ENCODE data around the gene CYB561A3. TPM values are rescaled to one million over a fixed set of nuclear protein-coding genes. Genes with fewer than 3 reads are reported as not detected.

The CYB561A3 gene
- total and polyA plus RNA-seq, 3 experiments from 2014 or later: 53.0 to 62.1 (median 53.7) TPM

DNA sequence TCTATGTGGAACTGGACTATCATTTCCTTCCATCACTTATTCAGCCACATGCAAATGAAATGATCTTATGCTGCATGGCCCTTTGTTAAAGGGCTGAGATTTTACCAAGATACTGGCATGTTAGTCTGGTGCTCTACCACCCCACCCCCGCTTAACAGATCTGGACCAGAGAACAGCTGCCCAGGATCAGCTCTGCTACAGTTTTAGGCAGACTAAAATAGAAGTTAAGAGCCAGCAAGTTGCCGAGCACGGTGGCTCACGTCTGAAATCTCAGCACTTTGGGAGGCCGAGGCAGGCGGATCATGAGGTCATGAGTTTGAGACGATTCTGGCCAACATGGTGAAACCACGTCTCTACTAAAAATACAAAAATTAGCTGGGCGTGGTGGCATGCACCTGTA, 33.3 kb downstream of the CYB561A3 start:
- Histone ChIP-seq H3K27me3 (ENCODE audit: insufficient read depth, low read length, poor library complexity, severe bottlenecking) (no peaks in the 10 kb centered on the region), H3K4me1 (ENCODE audit: insufficient read depth, low read length) (peaks cover 21% of the 10 kb centered on the region), H3K27ac (ENCODE audit: low read depth, low read length) (no peak overlapping the region), H3K36me3 (ENCODE audit: insufficient read depth, low read length) (peaks cover 52% of the 10 kb centered on the region), H3K9me3 (ENCODE audit: low read length) (no peaks in the 10 kb centered on the region), H3K4me3 (ENCODE audit: low read length) (no peak overlapping the region)
- Mint-ChIP-seq H3K9me3 (no peaks in the 10 kb centered on the region), H3K4me1 (peaks cover 46 to 58% (median 57%) of the 10 kb centered on the region in 3 donors), H3K27me3 (peaks cover 0 to under 1% of the 10 kb centered on the region in 2 donors), H3K27ac (peak overlapping the region in 3 of 8 donors; percentile 2 to 61 (median 43)), H3K36me3 (peaks cover 10 to 85% (median 28%) of the 10 kb centered on the region in 3 donors), H3K4me3 (peak overlapping the region in 1 of 7 donors; percentile 71)
- DNase-seq: no peak
- ChIA-PET CTCF (interaction anchor here (1.9 kb wide), 1 partner anchor 8 kb away, joined by 5 read pairs; no protein-coding TSS in a partner anchor), POLR2A (no interaction called here)

- Histone ChIP-seq H3K4me1 (ENCODE audit: insufficient read depth, low read length) (peaks cover 20% of the 10 kb centered on the region), H3K27me3 (ENCODE audit: insufficient read depth, low read length, poor library complexity, severe bottlenecking) (no peaks in the 10 kb centered on the region), H3K9me3 (ENCODE audit: low read length) (no peaks in the 10 kb centered on the region), H3K36me3 (ENCODE audit: insufficient read depth, low read length) (peaks cover 58% of the 10 kb centered on the region), H3K27ac (ENCODE audit: low read depth, low read length) (no peak overlapping the region), H3K4me3 (ENCODE audit: low read length) (no peak overlapping the region)
- no peaks in the 10 kb centered on the region for H3K9me3 Mint-ChIP-seq
- no peak for DNase-seq
- ChIA-PET POLR2A (interaction anchor here (0.5 kb wide), 1 partner anchor 104 kb away, joined by 4 read pairs; no protein-coding TSS in a partner anchor), CTCF (interaction anchor here (1.0 to 1.9 kb wide), 2 partner anchors 8 to 108 kb away, joined by 3 to 5 read pairs; no protein-coding TSS in a partner anchor)
- no peak overlapping the region for H3K4me3 Mint-ChIP-seq
- peaks cover 44 to 53% (median 53%) of the 10 kb centered on the region in 3 donors for H3K4me1 Mint-ChIP-seq
- no peaks in the 10 kb centered on the region for H3K27me3 Mint-ChIP-seq
- peak overlapping the region in 3 of 8 donors; percentile 19 to 35 (median 32) for H3K27ac Mint-ChIP-seq
- peaks cover 13 to 86% (median 31%) of the 10 kb centered on the region in 3 donors for H3K36me3 Mint-ChIP-seq
Observed at GRCh38 chr11:61327669-61328071, 34.0 kb downstream of the CYB561A3 start.

DNA sequence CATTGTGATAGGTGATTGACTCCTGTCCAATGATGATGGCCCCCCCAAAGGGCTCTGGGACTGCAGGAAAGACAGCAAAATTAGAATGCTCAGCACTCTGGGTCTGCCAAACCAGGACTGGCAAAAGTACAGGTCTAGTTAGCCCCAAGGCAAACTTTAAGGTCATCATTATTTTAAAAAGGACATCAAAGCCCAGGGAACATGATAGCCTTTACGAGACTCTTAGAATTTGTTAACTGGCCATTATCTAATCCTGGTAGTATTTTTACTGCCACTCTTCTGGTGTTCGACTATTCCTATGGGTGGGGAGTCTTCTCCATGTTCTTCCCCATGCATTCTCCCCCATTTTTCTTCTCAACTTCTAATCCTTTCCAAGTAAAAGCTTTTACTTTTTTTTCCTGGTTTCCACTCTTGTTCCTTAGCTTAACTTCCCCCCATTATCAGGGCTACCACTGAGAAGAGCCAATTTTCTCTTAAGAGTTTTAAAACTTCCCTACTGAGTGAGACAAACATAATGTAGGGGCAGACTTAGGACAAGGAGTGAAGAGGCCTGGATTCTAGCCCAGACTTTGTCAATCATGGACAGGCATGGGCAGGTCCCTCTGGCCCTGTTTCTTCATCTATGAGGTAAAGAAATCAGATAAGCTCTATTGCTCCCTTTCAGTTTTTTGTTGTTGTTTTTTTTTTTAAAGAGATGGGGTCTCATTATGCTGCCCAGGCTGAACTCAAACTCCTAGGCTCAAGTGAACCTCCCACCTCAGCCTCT, 35.9 kb downstream of the CYB561A3 start:
- no peak overlapping the region for H3K27ac Mint-ChIP-seq
- Histone ChIP-seq H3K27me3 (ENCODE audit: insufficient read depth, low read length, poor library complexity, severe bottlenecking) (no peaks in the 10 kb centered on the region), H3K4me3 (ENCODE audit: low read length) (no peak overlapping the region), H3K27ac (ENCODE audit: low read depth, low read length) (no peak overlapping the region), H3K4me1 (ENCODE audit: insufficient read depth, low read length) (peaks cover 3% of the 10 kb centered on the region), H3K9me3 (ENCODE audit: low read length) (no peaks in the 10 kb centered on the region), H3K36me3 (ENCODE audit: insufficient read depth, low read length) (peaks cover 76% of the 10 kb centered on the region)
- peaks cover 27 to 35% (median 34%) of the 10 kb centered on the region in 3 donors for H3K4me1 Mint-ChIP-seq
- DNase-seq: no peak
- H3K4me3 Mint-ChIP-seq: no peak overlapping the region
- peaks cover 23 to 88% (median 38%) of the 10 kb centered on the region in 3 donors for H3K36me3 Mint-ChIP-seq
- ChIA-PET POLR2A (no interaction called here), CTCF (interaction anchor here (2.9 kb wide), 1 partner anchor 10 kb away, joined by 12 read pairs; no protein-coding TSS in a partner anchor)
- H3K9me3 Mint-ChIP-seq: no peaks in the 10 kb centered on the region
- H3K27me3 Mint-ChIP-seq: no peaks in the 10 kb centered on the region

DNA sequence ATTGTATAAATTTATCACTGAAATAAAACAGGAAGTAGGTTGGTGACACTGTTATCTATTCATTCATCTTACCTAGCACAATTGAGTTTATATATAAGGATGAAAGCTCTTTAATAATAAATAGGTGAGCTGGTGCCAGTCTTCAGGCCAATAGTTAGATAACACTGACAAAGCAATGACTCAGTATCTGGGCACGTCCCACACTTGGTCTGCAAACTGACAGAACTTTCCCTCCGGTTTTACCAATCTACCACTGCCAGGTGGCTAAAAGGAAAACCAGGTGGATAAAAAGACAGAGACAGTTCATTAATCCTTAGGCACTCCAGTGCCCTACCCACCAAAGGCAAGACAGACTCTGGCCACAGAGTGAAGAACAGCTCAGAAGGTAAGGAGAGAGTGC, 46.4 kb downstream of the CYB561A3 start:
- Histone ChIP-seq H3K4me1 (ENCODE audit: insufficient read depth, low read length) (no peaks in the 10 kb centered on the region), H3K36me3 (ENCODE audit: insufficient read depth, low read length) (peaks cover 51% of the 10 kb centered on the region), H3K27ac (ENCODE audit: low read depth, low read length) (no peak overlapping the region), H3K9me3 (ENCODE audit: low read length) (no peaks in the 10 kb centered on the region), H3K27me3 (ENCODE audit: insufficient read depth, low read length, poor library complexity, severe bottlenecking) (no peaks in the 10 kb centered on the region), H3K4me3 (ENCODE audit: low read length) (no peak overlapping the region)
- ChIA-PET CTCF (interaction anchor here (0.9 kb wide), 1 partner anchor 22 kb away, joined by 3 read pairs; no protein-coding TSS in a partner anchor), POLR2A (no interaction called here)
- Mint-ChIP-seq H3K9me3 (no peaks in the 10 kb centered on the region), H3K4me1 (peaks cover 0 to 1% (median 0%) of the 10 kb centered on the region in 3 donors), H3K27ac (no peak overlapping the region), H3K4me3 (no peak overlapping the region), H3K36me3 (peaks cover 4 to 43% (median 22%) of the 10 kb centered on the region in 3 donors), H3K27me3 (no peaks in the 10 kb centered on the region)
- DNase-seq: no peak

GRCh38 chr11:61310749-61311148, 50.9 kb downstream of the CYB561A3 start:
- Mint-ChIP-seq H3K4me1 (peaks cover 0 to 1% (median 0%) of the 10 kb centered on the region in 3 donors), H3K27me3 (no peaks in the 10 kb centered on the region), H3K4me3 (no peak overlapping the region), H3K9me3 (no peaks in the 10 kb centered on the region), H3K36me3 (peaks cover 3 to 22% (median 8%) of the 10 kb centered on the region in 3 donors), H3K27ac (peak overlapping the region in 1 of 8 donors; percentile 61)
- DNase-seq: no peak
- Histone ChIP-seq H3K27me3 (ENCODE audit: insufficient read depth, low read length, poor library complexity, severe bottlenecking) (no peaks in the 10 kb centered on the region), H3K9me3 (ENCODE audit: low read length) (no peaks in the 10 kb centered on the region), H3K4me3 (ENCODE audit: low read length) (no peak overlapping the region), H3K36me3 (ENCODE audit: insufficient read depth, low read length) (peaks cover 76% of the 10 kb centered on the region), H3K27ac (ENCODE audit: low read depth, low read length) (no peak overlapping the region), H3K4me1 (ENCODE audit: insufficient read depth, low read length) (no peaks in the 10 kb centered on the region)
- POLR2A ChIA-PET: no interaction called here
- CTCF ChIA-PET: no interaction called here

GRCh38 chr11:61309739-61310138, 51.9 kb downstream of the CYB561A3 start:
- no peak overlapping the region for H3K4me3 Mint-ChIP-seq
- peak overlapping the region in 2 of 8 donors; percentile 21 to 61 for H3K27ac Mint-ChIP-seq
- Histone ChIP-seq H3K27ac (ENCODE audit: low read depth, low read length) (no peak overlapping the region), H3K4me1 (ENCODE audit: insufficient read depth, low read length) (no peaks in the 10 kb centered on the region), H3K27me3 (ENCODE audit: insufficient read depth, low read length, poor library complexity, severe bottlenecking) (no peaks in the 10 kb centered on the region), H3K36me3 (ENCODE audit: insufficient read depth, low read length) (peaks cover 76% of the 10 kb centered on the region), H3K9me3 (ENCODE audit: low read length) (no peaks in the 10 kb centered on the region), H3K4me3 (ENCODE audit: low read length) (no peak overlapping the region)
- no peak for DNase-seq
- CTCF ChIA-PET: interaction anchor here (1.4 kb wide), 1 partner anchor 26 kb away, joined by 6 read pairs; no protein-coding TSS in a partner anchor
- POLR2A ChIA-PET: interaction anchor here (0.5 to 0.6 kb wide), 2 partner anchors 13 to 131 kb away, joined by 3 to 4 read pairs; no protein-coding TSS in a partner anchor
- peaks cover 0 to 1% (median 0%) of the 10 kb centered on the region in 3 donors for H3K4me1 Mint-ChIP-seq
- no peaks in the 10 kb centered on the region for H3K27me3 Mint-ChIP-seq
- no peaks in the 10 kb centered on the region for H3K9me3 Mint-ChIP-seq
- H3K36me3 Mint-ChIP-seq: peaks cover 0 to 24% (median 10%) of the 10 kb centered on the region in 3 donors

DNA sequence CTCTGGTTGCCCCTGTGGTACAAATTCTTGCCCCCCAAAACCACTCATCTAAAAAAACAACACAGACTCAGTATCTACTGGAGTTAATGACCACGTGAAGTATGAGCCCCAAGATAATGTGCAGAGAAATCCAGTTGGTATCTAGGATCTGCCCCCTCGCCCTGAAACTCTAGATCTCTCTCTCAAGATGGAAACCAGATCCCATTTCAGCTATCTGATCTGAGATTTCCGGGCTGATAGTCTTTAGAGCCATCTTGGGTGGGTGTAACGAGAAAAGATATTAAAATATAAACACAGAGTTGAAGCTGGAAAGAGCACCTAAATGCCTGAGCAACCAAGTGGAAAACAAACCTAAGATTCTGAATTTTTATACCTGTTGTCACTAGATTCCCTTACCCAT, 52.5 kb downstream of the CYB561A3 start:
- ChIA-PET CTCF (interaction anchor here (1.4 kb wide), 1 partner anchor 27 kb away, joined by 6 read pairs; no protein-coding TSS in a partner anchor), POLR2A (interaction anchor here (0.5 kb wide), 1 partner anchor 12 kb away, joined by 4 read pairs; no protein-coding TSS in a partner anchor)
- H3K9me3 Mint-ChIP-seq: no peaks in the 10 kb centered on the region
- Histone ChIP-seq H3K4me1 (ENCODE audit: insufficient read depth, low read length) (no peaks in the 10 kb centered on the region), H3K27ac (ENCODE audit: low read depth, low read length) (no peak overlapping the region), H3K9me3 (ENCODE audit: low read length) (no peaks in the 10 kb centered on the region), H3K27me3 (ENCODE audit: insufficient read depth, low read length, poor library complexity, severe bottlenecking) (no peaks in the 10 kb centered on the region), H3K36me3 (ENCODE audit: insufficient read depth, low read length) (peaks cover 71% of the 10 kb centered on the region), H3K4me3 (ENCODE audit: low read length) (no peak overlapping the region)
- peaks cover 0 to 1% (median 0%) of the 10 kb centered on the region in 3 donors for H3K4me1 Mint-ChIP-seq
- no peak overlapping the region for H3K4me3 Mint-ChIP-seq
- no peaks in the 10 kb centered on the region for H3K27me3 Mint-ChIP-seq
- no peak for DNase-seq
- H3K27ac Mint-ChIP-seq: no peak overlapping the region
- H3K36me3 Mint-ChIP-seq: peaks cover 0 to 26% (median 14%) of the 10 kb centered on the region in 3 donors

DNA sequence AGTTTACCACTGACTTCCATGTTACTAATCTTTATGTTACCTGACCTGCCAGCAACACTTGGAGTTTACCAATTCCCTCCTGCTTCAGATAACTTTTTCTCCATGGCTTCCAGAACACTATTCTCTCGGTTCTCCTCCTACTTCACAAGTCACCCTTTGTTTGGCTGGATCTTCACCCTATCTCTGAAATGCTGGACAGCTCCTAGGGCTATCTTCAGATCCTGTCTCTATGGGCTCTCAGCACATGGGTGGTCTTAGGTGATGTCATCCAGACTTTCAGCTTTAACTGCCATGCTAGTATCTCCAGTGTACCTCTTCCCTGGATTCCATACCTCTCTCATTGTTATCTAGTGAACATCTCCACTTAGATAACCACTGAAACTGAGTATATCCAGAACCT, 54.3 kb downstream of the CYB561A3 start:
- peaks cover 70% of the 10 kb centered on the region for H3K36me3 ChIP-seq (ENCODE audit: insufficient read depth, low read length)
- CTCF ChIA-PET: interaction anchor here (1.8 kb wide), 1 partner anchor 78 kb away, joined by 7 read pairs; no protein-coding TSS in a partner anchor

More for the DNA sequence above, 54.3 kb downstream of the CYB561A3 start:
- Mint-ChIP-seq H3K9me3 (no peaks in the 10 kb centered on the region), H3K27me3 (no peaks in the 10 kb centered on the region), H3K27ac (no peak overlapping the region), H3K4me3 (no peak overlapping the region), H3K36me3 (peaks cover 0 to 31% (median 24%) of the 10 kb centered on the region in 3 donors), H3K4me1 (no peaks in the 10 kb centered on the region)
- Histone ChIP-seq H3K4me1 (ENCODE audit: insufficient read depth, low read length) (no peaks in the 10 kb centered on the region), H3K27me3 (ENCODE audit: insufficient read depth, low read length, poor library complexity, severe bottlenecking) (no peaks in the 10 kb centered on the region), H3K27ac (ENCODE audit: low read depth, low read length) (no peak overlapping the region), H3K9me3 (ENCODE audit: low read length) (no peaks in the 10 kb centered on the region), H3K4me3 (ENCODE audit: low read length) (no peak overlapping the region)
- DNase-seq: no peak
- POLR2A ChIA-PET: no interaction called here
